Inferior parietal cortex (tissue), 1 donor: ENCODE measurements around the gene SPRR2A.
"Not testable (repeated sequence)": the region's sequence is repeated elsewhere in the genome, so short reads cannot be mapped to it uniquely, and the experiment has no call there.

Experiments
- DNase-seq: peaks from one replicate; pipeline ENCODE4 v3.0.0-alpha.2; 2016; ENCODE audit errors: extremely low spot score

Gene SPRR2A

DNA sequence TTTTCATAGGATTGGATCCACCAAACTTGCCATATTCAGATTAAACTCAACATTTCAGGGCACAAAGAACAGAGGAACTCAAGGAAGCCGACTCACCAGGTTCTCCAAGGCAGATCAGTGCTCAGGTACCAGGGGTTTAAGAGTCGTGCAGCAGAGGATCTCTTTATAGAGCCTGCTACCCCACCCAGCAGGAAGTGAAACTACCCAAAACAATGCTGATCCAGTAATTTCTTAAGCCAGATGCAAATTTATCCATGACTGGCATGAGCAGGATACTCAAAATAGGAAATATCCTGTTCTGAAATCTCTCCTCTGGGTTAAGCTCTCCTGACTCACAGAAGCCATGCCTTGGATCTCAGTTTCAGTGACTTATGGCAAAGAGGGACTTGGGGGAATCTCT lies at the start of gene SPRR2A:
Gene SPRR2A (minus strand): TSS at position 138 of the 400 bp plus-strand sequence. CDS start 777 bp downstream, outside the sequence.
- no peak for DNase-seq

GRCh38 chr1:153100245-153100644 lies 42.9 kb upstream of the SPRR2A start:
- DNase-seq: no peak

DNA sequence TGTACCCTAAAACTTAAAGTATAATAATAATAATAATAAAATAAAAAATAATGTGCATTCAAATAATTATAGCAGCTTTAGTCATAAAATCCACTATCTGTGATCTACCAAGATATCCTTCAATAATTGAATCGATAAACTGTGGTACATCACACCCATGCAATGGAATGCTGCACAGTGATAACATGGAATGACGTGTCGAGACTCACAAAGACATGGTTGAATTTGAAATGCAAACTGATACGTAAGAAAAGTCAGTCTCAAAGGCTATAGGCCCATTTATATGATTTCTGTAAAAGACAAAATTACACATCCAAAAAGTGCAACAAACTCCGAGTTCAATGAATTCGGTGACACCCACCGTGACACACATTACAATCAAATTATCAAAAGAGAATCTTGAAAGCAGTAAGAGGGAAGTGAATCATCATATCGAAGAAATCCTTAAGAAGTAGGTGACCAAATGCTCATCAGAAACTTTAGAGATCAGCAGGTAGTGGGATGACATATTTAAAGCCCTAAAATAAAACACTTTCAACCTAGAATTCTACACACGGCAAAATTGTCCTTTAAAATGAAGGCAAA lies 42.2 kb upstream of the SPRR2A start:
- no peak for DNase-seq

- no peak for DNase-seq
Measured at GRCh38 chr1:153095764-153096163, 38.5 kb upstream of the SPRR2A start.

- no peak for DNase-seq
Measured at GRCh38 chr1:153094426-153094825, 37.1 kb upstream of the SPRR2A start, which contains the start of gene SPRR2E. TSS of gene SPRR2E (minus strand) at chr1:153094526. CDS start at chr1:153093751, 775 bp downstream.

GRCh38 chr1:153087652-153088051 lies 30.3 kb upstream of the SPRR2A start:
- DNase-seq: no peak

DNA sequence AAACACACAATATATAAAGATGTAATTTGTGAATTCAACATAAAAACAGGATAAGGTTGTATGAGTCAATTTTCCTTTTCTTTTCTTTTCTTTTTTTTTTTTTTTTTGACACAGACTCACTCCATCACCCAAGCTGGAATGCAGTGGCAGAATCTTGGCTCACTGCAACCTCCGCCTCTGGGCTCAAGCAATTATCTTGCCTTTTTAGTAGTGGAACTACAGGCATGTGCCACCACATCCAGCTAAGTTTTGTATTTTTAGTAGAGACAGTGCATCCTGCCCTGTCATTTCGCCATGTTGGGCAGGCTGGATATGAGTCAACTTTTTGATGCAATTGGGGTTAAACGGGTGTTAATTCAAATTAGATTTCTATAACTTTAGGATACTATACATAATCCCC lies 24.4 kb upstream of the SPRR2A start:
- no peak for DNase-seq

DNA sequence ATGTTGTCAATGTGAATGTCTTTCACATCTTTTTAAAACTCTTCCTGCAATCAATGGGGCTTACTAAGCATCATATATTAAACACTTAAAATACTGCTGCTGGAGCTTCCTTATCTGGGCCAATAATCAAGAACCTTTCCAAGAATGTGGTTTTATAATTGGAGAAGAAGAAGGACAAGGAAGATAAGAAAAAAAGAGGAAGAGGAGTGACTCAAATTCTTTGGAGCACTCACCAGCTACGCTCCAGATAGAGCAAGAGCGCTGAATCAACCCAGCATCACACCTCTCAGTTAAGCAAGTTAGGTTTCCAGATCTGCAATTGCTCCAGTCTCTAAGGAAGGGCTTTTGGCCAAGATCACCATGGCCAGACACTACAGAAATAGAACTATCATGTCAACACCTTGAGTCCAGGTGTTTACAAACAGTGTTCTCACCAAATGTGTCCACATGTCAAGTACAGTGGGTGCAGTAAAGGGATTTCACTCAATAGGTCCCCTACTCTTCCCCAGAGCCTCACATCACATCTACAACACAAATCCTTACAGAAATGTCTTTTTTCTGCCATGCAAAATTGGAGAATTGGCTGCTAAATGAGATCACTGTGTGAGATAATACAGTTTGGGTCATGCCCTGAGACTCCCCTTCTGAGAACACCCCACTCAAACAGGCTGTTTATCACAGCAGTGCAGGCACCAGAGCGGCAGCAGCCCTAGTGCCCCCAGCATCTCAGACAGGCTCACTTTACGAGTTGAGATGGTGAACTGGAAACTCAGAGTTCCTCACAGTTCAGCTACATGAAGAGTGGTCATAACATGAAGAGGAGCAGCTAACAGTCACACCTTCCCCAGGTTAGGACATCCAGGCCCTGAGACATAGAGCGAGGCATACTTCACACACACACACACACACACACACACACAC lies 15.8 kb upstream of the SPRR2A start:
- DNase-seq: no peak

DNA sequence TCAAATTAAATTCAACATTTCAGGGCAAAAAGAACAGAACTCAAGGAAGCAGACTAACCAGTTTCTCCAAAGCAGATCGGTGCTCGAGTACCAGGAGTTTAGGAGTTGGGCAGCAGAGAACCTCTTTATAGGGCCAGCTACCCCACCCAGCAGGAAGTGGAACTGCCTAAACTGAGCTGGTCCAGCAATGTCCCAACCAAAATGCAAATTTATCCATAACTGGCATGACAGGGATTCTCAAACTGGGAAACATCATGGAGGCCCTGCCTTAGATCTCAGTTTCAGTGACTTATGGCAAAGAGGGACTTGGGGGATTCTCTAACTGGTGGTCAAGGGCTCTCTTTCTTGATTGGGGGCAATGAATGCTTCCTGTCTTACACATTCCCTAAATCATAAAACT lies 14.2 kb upstream of the SPRR2A start, which contains the start of gene SPRR2B:
Gene SPRR2B (minus strand): TSS at position 101 of the 400 bp plus-strand sequence. CDS start 772 bp downstream, outside the sequence.
- DNase-seq: no peak

- no peak for DNase-seq
Measured at GRCh38 chr1:153070243-153070642, 12.9 kb upstream of the SPRR2A start.

- DNase-seq: no peak
Measured at GRCh38 chr1:153058826-153059784, 1.8 kb upstream of the SPRR2A start.

DNA sequence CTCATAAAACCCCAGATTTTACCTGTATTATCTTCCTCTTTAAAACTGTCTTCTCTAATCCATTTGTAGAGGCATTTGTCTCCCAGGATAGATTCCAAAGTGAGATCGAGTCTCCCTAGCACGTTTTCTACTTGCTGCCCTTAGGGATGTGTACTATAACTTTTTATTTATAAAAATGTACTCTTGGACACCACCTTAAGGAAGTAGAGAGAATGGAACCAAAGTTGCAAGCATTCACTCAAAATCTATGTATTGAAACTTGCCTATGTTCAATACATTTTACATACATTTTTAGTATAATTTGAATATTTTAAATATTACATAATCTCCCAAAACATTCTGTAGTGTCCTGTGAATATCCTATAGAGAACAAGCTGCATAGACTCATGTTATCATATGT lies 842 bp upstream of the SPRR2A start:
- DNase-seq: no peak

DNA sequence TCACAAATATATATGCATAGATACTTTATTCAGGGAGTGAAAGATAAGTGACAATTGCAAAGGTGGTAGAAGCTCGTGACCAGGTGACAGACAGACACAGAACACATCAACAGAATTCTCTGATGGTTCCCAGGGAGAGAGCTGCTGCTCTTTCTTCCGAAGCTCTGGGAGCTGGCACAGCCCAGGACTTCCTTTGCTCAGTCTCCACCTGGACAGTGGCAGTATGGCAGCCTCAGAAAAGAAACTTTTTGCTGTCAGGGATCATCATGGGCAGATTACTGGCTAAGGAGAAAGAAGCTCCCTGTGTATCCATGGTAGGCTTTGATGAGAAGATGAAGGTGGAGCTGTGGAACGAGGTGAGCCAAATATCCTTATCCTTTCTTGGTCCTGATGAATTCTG lies 1.2 kb downstream of the SPRR2A start:
- DNase-seq: not testable (repeated sequence)

DNA sequence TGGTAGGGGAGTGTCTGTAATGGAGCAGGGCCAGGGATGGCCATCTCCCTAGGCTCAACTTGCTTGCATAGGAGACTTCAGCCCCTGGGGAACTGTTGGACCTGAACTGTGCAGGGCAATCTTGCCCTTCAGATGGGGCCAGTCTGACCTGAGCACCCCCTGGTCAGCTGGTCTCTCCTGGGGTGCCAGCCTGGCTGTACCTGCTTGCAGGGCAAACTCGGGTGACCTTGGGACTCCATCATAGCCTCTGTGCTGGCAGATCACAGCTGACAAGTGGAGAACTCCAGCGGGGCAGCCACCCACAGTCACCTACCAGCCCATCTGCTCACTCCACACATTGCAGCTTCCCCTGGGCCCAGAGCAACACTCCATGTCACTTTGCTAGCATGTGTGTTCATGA lies 8.1 kb downstream of the SPRR2A start:
- no peak for DNase-seq

DNA sequence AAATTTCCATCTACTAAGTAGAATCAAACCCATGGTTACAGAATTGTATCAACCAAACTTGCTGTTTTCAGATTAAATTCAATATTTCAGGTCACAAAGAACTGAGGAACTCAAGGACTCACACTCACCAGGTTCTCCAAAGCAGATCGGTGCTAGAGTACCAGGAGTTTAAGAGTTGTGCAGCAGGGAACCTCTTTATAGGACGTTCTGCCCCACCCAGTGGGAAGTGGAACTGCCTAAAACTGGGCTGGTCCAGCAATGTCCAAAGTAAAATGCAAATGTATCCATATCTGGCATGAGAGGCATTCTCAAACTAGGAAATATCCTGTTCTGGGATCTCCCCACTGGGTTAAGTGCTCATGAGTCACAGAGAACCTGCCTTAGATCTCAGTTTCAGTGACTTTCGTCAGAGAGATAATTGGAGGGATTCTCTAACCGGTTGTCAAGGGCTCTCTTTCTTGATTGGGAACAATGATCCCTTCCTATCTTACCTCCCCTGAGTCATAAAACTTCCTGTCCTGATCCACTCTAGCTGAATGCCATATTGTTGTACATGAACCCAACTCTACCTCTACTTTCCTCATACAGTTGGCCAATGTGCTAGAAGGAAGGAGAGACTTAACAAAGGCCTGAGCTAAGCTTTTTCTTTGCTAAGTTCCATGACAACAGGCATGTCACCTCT lies 16.2 kb downstream of the SPRR2A start, which contains the start of gene SPRR2D:
Gene SPRR2D (minus strand): TSS at position 171 of the 682 bp plus-strand sequence. CDS start 774 bp downstream, outside the sequence.
- DNase-seq: no peak

GRCh38 chr1:153035211-153035610 lies 22.1 kb downstream of the SPRR2A start:
- no peak for DNase-seq

- peak; percentile 13 for DNase-seq
Measured at GRCh38 chr1:153032677-153033308, 24.5 kb downstream of the SPRR2A start.

DNA sequence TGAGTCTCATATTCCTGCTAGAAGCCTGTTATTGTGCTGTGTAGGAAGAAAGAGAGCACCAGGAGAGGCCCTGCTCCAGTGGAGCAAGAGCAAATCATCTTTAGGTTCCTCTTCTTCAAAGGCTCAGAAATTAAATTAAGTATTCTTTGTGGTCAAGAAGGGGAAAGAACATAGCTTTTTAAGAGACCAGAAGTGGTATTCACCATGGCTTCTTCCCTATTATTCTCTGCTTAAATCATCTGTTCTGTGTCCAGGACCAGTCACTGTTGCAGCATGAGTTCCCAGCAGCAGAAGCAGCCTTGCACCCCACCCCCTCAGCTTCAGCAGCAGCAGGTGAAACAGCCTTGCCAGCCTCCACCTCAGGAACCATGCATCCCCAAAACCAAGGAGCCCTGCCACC lies 25.2 kb downstream of the SPRR2A start:
- no peak for DNase-seq

- no peak for DNase-seq
Measured at GRCh38 chr1:153030895-153031294, 26.4 kb downstream of the SPRR2A start, which contains the start of gene SPRR1B. TSS of gene SPRR1B (plus strand) at chr1:153031203. CDS start at chr1:153032346, 1,143 bp downstream.

DNA sequence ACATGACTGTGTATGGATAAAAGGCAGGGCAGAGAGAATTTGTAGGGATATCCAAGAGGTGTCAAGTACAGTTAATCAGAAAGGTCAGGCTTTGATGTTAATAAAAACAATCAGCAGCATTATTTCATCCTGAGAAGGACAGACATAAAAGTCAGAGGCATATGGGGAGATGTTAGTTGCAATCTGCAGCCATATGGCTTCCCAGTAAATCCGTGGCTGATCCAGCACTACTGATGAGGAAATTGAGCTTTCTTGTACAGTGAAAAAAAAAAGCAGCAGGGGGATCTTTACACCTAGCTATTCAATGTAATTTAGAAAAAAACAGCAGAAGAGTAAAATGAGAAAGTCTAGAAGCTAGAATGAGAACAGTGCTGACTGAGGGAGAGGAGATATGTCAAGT lies 28.5 kb downstream of the SPRR2A start:
- no peak for DNase-seq
